Pancreas (tissue), 10 donors: ENCODE measurements around the gene NFX1. TPM values are rescaled to one million over a fixed set of nuclear protein-coding genes. Genes with fewer than 3 reads are reported as not detected.
A peak's percentile ranks its signal among the peaks of the same experiment; 100 is the strongest.

Source experiments
- ATAC-seq, 4 donors: fragments of 200-7000 bp; cut with Tn5 transposase; one replicate each; pipeline versions ENCODE4 v1.8.0 to v1.9.1; 2020; ENCODE audit warnings: mild to moderate bottlenecking in 4 of 4, moderate library complexity in 4 of 4
- DNase-seq, 6 donors: peaks; one replicate each; pipeline ENCODE4 v3.0.0-alpha.2; 2020
- FAIRE-seq: peaks from 2 replicates; lab custom pipeline; 2012; peaks lifted over from hg19 to GRCh38; lab: Jason Lieb, UNC
- H3K27ac ChIP-seq, 4 donors: fragments of 200-600 bp; sonication (generic); 1 replicate in 3 of 4; 2 replicates in 1 of 4; pipeline versions ENCODE4 v1.5.0 to v1.8.0; 2020
- H3K27me3 ChIP-seq, 4 donors: fragments of 200-600 bp; one replicate each; pipeline ENCODE4 v1.8.0; 2021
- H3K36me3 ChIP-seq, 3 donors: fragments of 200-600 bp; sonication (generic) in 1 of 3; one replicate each; pipeline versions ENCODE4 v1.5.0 to v1.8.0; 2020 to 2021
- H3K4me1 ChIP-seq, 3 donors: fragments of 200-600 bp; one replicate each; pipeline ENCODE4 v1.8.0; 2021
- H3K4me3 ChIP-seq, 4 donors: fragments of 200-600 bp; sonication (generic) in 2 of 4; one replicate each; pipeline versions ENCODE4 v1.5.0 to v1.8.0; 2020 to 2021
- H3K9me3 ChIP-seq, 4 donors: fragments of 200-600 bp; one replicate each; pipeline ENCODE4 v1.8.0; 2021
- CTCF ChIP-seq, 4 donors: fragments of 200-600 bp; sonication (generic) in 3 of 4; IDR thresholded peaks; one replicate each; pipeline versions ENCODE4 v1.5.0 to v1.8.0; 2021; ENCODE audit warnings: antibody characterized with exemption in 4 of 4
- WGBS, 2 donors: extraction: QIAGEN DNeasy Blood & Tissue Kit; methylation state at CpG; one replicate each; pipeline ENCODE4 v1.1.7; 2013; 5-methylcytosine and 5-hydroxymethylcytosine counted together
- intact Hi-C, 3 donors: fragments of 100-400 bp; cut with DNase I; formaldehyde crosslinking; loops; one replicate each; pipeline versions ENCODE4 v1.11.1 to v1.14.2; 2022
- polyA plus RNA-seq, 2 donors: library from polyadenylated mRNA; stranded (reverse); fragments of 200-250 nt; gene quantifications; one replicate each; pipeline ENCODE4 v1.2.3, GENCODE V29; 2013
- total RNA-seq, 6 donors: library from RNA; stranded (reverse); fragmentation: NEBNext Ultra II Directional in 4 of 6; extraction: Animal tissue kit (Norgen Biotek cat#: 25700) in 4 of 6; gene quantifications; one replicate each; pipeline versions ENCODE4 v1.2.1 to v1.2.4, GENCODE V29; 2021 to 2023
- donor health status: healthy with polysubstance abuse.
- donor health status: DM: no; HTN: no; CAD: no; lungs with moderate emphysema.
- donor health status: DM: no; HTN: no; CAD: no.
- donor health status: control.
- donor health status: control.
- donor health status: Bipolar disorder and iron deficiency.
- donor health status: DM: yes; HTN: yes; CAD: no.
- donor health status: DM: no; HTN: no; CAD: no.
- donor health status: DM: no; HTN: no; CAD: no.
- donor health status: DM: yes; HTN: yes; CAD: no.

Gene NFX1
- total and polyA plus RNA-seq, 8 donors: 8.2 to 19.2 (median 16.5) TPM

GRCh38 chr9:33287087-33287490, 3.2 kb upstream of the NFX1 start:
- H3K36me3 ChIP-seq: peaks cover 0 to 6% (median 4%) of the 10 kb centered on the region in 3 donors
- peaks cover 7 to 9% (median 8%) of the 10 kb centered on the region in 3 donors for H3K4me1 ChIP-seq
- TF ChIP-seq CTCF (IDR thresholded peaks at IDR 0.05): peak in 3 of 4 donors; percentile 44 to 66 (median 58)
- intact Hi-C loops: no loop called here
- peak in 3 of 6 donors; percentile 39 to 60 (median 57) for DNase-seq
- H3K27ac ChIP-seq: no peak overlapping the region
- H3K9me3 ChIP-seq: no peaks in the 10 kb centered on the region
- H3K27me3 ChIP-seq: no peaks in the 10 kb centered on the region
- no peak overlapping the region for H3K4me3 ChIP-seq
- ATAC-seq: peak in 3 of 4 donors; percentile 21 to 45 (median 41)
- WGBS, 2 donors: 43 to 49% methylated on average over 4 of the region's 4 CpGs
- peak; percentile 49 for FAIRE-seq

- Histone ChIP-seq H3K27me3 (no peaks in the 10 kb centered on the region), H3K9me3 (no peaks in the 10 kb centered on the region), H3K36me3 (no peaks in the 10 kb centered on the region), H3K4me1 (peaks cover 7 to 20% (median 14%) of the 10 kb centered on the region in 3 donors), H3K4me3 (no peak overlapping the region), H3K27ac (no peak overlapping the region)
- 85 to 89% methylated on average over 4 of the region's 4 CpGs for WGBS, 2 donors
- ATAC-seq (no peak), FAIRE-seq (no peak), DNase-seq (peak in 2 of 6 donors; percentile 27 to 51)
- intact Hi-C loops: no loop called here
- no peak for TF ChIP-seq CTCF (IDR thresholded peaks at IDR 0.05)
Measured at GRCh38 chr9:33288235-33288634, 2.1 kb upstream of the NFX1 start.

GRCh38 chr9:33288828-33289483, 1.4 kb upstream of the NFX1 start:
- H3K4me1 ChIP-seq: peaks cover 7 to 27% (median 20%) of the 10 kb centered on the region in 3 donors
- peak overlapping the region in 3 of 4 donors; percentile 97 for H3K27ac ChIP-seq
- H3K9me3 ChIP-seq: no peaks in the 10 kb centered on the region
- ATAC-seq (no peak), DNase-seq (peak in 4 of 6 donors; percentile 11 to 77 (median 32)), FAIRE-seq (no peak)
- WGBS, 2 donors: 71 to 72% methylated on average over 12 to 14 of the region's 14 CpGs
- TF ChIP-seq CTCF (IDR thresholded peaks at IDR 0.05): no peak
- intact Hi-C loops: no loop called here
- H3K27me3 ChIP-seq: no peaks in the 10 kb centered on the region
- no peaks in the 10 kb centered on the region for H3K36me3 ChIP-seq
- peak overlapping the region in 2 of 4 donors; percentile 81 to 84 for H3K4me3 ChIP-seq

- H3K27ac ChIP-seq: peak overlapping the region; percentile 96 to 97 (median 97)
- no peak for FAIRE-seq
- 13 to 24% methylated on average over 11 to 12 of the region's 12 CpGs for WGBS, 2 donors
- TF ChIP-seq CTCF (IDR thresholded peaks at IDR 0.05): no peak
- ATAC-seq: peak in 3 of 4 donors; percentile 2 to 6 (median 3)
- peak in 5 of 6 donors; percentile 9 to 59 (median 28) for DNase-seq
- peaks cover 7 to 27% (median 20%) of the 10 kb centered on the region in 3 donors for H3K4me1 ChIP-seq
- peaks cover 0 to 2% (median 0%) of the 10 kb centered on the region in 3 donors for H3K36me3 ChIP-seq
- no peaks in the 10 kb centered on the region for H3K27me3 ChIP-seq
- H3K4me3 ChIP-seq: peak overlapping the region in 3 of 4 donors; percentile 79 to 84 (median 81)
- no peaks in the 10 kb centered on the region for H3K9me3 ChIP-seq
- intact Hi-C loops: no loop called here
Measured at GRCh38 chr9:33289496-33289895, 820 bp upstream of the NFX1 start.

GRCh38 chr9:33289936-33290246, 425 bp upstream of the NFX1 start:
- no peaks in the 10 kb centered on the region for H3K27me3 ChIP-seq
- intact Hi-C loops: no loop called here
- H3K27ac ChIP-seq: peak overlapping the region; percentile 96 to 97 (median 97)
- peak overlapping the region; percentile 35 to 84 (median 80) for H3K4me3 ChIP-seq
- no peaks in the 10 kb centered on the region for H3K9me3 ChIP-seq
- 0 to 1% methylated on average over 14 of the region's 14 CpGs for WGBS, 2 donors
- ATAC-seq (peak; percentile 33 to 53 (median 50)), DNase-seq (no peak), FAIRE-seq (no peak)
- peaks cover 7 to 29% (median 20%) of the 10 kb centered on the region in 3 donors for H3K4me1 ChIP-seq
- H3K36me3 ChIP-seq: peaks cover 0 to 6% (median 0%) of the 10 kb centered on the region in 3 donors
- TF ChIP-seq CTCF (IDR thresholded peaks at IDR 0.05): no peak
